GM19099 (cell line): ENCODE data around the gene SCUBE3.

Experiments
- POLR2A ChIP-seq: IDR thresholded peaks from 3 replicates; pipeline ENCODE4 v1.6.1; 2011; ENCODE audit warnings: low read depth; ENCODE audit not compliant: insufficient read length; ENCODE audit errors: extremely low read depth

The SCUBE3 gene

DNA sequence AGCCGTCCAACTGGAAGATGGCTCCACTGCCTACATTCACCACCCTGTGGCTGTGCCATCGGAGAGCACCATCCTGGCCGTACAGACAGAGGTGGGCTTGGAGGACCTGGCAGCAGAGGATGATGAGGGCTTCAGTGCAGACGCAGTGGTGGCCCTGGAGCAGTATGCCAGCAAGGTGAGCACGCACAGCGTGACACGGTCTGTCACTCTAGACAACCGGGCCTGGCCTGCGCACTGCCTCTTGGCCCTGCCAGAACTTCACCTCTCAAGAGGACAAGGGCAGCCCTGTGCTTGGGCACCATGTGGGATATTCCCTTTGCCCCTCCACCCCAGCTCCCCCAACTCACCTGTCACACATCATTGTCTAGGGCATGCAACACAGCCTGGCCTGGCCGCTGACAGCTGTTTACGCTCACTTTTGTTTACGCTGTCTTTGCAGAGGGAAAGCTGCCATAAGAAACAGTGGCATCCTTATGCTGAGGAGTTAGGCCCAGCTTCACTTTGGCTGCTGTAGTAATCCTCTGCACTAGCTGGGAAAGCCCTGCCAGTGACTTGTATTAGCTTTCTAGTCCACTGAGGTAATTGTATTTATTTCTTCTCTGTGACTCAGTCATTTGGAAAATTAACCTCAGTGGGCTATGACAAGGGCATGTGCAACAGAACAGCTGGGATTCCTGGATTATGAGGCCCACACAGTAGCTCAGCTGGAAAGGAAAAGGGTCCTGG lies 74.1 kb downstream of the SCUBE3 start:
- TF ChIP-seq POLR2A = no peak

- no peak for TF ChIP-seq POLR2A
These were observed 75.1 kb downstream of the SCUBE3 start for GRCh38 chr6:35288834-35289233.

DNA sequence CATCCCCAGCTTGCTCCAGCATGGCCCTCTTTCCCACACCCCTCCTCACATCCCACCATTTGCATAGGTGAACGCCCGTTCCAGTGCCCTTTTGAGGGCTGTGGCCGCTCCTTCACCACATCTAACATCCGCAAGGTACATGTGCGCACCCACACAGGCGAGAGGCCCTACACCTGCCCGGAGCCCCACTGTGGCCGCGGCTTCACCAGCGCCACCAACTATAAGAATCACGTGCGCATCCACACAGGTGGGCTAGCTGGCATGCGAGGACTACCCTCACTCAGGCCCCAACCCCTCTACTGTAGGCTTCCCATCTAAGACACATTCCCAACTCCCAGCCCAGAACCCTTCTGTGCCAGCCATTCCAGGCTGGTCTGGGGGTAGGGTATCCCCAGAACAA lies 77.7 kb downstream of the SCUBE3 start:
- no peak for TF ChIP-seq POLR2A

DNA sequence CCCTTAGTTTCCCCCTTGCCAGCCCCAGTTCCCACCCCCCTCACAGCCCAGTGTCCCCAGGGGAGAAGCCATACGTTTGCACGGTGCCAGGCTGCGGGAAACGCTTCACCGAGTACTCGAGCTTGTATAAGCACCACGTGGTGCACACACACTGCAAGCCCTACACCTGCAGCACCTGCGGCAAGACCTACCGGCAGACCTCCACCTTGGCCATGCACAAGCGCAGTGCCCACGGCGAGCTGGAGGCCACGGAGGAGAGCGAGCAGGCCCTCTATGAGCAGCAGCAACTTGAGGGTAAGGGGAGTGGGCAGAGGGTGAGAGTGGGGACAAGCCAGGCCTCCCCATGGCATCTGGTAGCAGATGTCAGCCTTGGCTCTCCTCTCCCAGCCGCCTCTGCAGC lies 78.7 kb downstream of the SCUBE3 start:
- TF ChIP-seq POLR2A = no peak

DNA sequence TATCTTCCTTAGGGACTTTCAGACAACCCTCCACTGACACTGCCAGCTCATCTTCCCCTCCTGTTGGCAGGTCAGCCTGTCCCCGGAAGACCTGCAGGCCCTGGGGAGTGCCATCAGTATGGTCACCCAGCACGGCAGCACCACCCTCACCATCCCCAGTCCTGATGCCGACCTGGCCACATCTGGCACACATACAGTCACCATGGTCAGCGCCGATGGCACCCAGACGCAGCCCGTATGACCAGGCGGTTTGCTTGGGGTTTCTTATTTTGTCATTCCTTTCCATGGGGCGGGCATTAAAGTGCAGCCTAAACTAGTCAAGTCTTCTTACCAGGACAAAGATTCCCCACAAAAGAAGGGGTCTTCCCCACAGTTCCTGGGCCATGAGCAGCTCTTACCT lies 79.9 kb downstream of the SCUBE3 start:
- no peak for TF ChIP-seq POLR2A

DNA sequence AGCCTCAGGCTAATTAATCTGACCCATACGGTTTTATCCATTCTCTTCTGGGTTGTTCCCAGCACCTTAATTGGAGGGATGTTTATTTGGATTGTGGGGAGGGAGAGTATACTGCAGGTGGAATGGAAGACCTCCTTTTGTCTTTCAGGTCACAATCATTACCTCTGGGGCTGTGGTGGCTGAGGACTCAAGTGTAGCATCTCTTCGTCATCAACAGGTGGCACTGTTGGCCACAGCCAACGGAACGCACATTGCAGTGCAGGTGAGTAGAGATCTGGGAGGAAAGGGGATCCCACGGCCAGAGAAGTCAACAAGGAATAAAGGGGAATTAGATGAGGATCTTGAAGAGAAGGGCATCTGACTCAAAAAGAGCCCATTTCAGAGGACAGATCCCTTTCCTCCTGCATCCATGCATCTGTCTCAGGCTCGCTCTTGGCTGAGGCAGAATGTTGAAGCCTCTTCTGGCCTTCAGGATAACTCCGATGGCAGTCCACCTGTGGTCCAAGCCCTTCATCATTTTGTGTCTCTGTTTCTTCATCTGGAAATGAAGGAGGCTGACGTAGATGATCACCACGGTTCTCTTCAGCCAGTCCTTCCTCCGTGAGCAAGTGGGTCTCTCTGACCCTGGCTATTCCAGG lies 80.7 kb downstream of the SCUBE3 start:
- no peak for TF ChIP-seq POLR2A

GRCh38 chr6:35295036-35295435 lies 81.3 kb downstream of the SCUBE3 start:
- no peak for TF ChIP-seq POLR2A

DNA sequence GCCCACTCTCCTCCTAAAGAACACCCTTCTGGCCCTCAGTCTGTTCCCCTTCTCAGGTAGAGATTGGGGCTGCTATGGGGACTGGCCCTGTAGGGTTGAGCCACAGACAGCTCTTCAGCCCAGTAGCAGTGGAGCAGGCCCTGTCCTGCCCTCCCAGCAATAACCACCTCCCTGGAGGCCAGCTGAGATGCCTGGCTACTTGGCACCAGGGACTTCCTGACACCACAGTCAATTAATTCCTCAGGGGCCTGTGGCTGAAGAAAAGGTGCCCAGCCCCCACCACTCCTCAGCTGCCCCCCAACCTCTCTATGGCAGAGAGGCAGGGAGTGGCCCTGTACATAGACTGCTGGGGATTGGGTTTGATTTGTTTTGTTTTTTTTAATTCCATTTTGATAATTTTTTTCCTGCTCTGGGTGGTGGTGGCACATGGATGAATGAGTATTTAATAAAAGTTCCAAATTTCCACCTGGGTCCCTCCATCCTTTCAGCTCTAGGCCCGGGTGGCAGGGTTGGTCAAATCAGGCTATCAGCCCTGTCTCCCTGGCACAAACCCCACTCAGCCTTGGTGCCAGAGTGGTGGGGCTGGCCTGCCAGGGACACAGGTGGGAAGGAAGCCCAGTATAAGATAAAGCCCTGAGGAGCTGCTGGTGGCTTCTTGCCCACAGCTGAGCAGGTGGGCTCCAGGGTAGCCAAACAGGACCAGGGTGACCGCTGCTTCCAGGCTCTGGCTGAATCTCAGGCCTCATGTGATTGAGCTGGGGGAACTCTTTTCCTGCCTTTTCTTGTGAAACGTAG lies 82.0 kb downstream of the SCUBE3 start:
- no peak for TF ChIP-seq POLR2A

DNA sequence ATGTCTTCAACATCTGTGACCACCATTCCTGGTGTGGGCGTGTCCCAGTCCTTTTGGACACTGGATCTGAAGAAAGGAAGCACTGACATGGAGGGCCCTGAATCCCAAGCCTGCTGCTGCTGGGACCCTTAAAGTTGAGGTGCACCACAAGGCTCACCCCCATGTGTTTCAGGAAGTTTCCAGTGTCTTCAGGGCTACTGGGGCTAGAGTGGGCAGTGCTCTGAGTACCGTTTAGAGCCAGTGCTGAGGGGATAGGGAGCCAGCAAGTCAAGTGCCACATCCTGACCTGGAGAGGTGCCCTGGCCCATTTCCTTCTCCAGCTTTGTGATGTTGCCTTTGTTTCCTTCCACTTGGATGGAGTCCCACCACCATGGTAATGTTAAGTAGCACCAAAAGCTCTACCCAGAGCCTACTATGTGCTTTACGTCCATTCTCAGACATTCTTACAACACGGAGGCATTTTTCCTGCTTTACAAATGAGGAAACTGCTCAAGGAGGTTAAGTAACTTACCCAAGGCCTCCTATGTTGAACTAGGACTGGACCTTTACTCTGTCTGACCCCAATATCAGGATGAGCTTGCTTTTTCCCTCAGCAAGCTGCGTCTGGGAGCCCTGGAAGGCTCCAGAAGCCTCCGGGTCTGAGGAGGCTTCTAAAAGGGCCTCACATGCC lies 83.3 kb downstream of the SCUBE3 start:
- TF ChIP-seq POLR2A = no peak

- peak; percentile 69 for TF ChIP-seq POLR2A
These were observed 84.1 kb downstream of the SCUBE3 start, which contains the start of gene DEF6 for GRCh38 chr6:35297601-35298481. Gene DEF6, plus strand, starts transcription at chr6:35297818. Its CDS starts 39 bp downstream, at chr6:35297857.

DNA sequence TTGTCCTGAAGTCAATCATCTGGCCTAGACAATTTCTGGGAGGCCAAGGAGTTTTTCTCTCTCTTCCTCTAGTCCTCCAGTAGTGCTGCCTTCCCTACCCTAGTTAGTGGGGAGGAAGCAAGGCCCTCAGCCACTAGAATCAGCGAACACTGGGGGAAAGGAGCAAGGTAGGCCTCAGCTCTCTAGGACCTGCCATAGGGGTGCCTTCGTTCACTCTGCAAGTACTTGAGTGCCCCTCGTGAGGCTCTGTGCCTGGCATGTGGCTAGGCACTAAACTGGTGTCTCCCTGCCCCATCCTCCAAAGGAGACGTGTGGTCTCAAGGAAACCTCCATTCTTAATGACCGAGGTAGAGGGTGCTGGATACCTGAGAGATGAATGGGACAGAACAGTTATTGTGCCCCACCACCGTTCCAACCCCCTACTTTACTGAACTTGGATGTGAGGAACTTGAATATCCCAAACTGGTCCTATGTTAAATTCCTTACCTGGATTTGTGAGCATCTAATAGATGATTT lies 84.9 kb downstream of the SCUBE3 start:
- TF ChIP-seq POLR2A = no peak

GRCh38 chr6:35299674-35300073 lies 85.9 kb downstream of the SCUBE3 start:
- no peak for TF ChIP-seq POLR2A

DNA sequence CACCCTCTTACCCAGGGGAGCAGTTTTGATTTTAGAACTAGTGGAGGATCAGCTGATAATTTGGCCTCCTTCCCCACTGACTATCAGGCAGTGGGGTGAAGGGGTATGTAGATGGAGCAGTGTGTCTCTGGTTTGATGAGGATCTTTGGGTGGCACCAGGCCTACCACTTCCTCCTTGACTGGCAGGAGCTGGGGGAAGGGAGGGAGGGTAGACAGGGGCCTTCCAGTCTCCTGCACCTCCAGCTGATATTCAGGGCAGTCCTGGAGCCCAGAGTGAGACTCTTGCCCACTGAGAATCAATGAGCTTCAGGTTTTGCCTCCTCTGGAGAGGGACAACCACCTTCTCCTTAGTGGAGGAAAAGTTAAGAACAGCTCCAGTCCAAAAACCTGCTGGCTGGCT lies 87.1 kb downstream of the SCUBE3 start:
- no peak for TF ChIP-seq POLR2A
